Measurements from ENCODE around the gene KLHL10. TPM values are rescaled to one million over a fixed set of nuclear protein-coding genes. Genes with fewer than 3 reads are reported as not detected.

The KLHL10 gene
- total RNA-seq: 0.28 TPM in 1 of 2 replicates, not detected in the other

DNA sequence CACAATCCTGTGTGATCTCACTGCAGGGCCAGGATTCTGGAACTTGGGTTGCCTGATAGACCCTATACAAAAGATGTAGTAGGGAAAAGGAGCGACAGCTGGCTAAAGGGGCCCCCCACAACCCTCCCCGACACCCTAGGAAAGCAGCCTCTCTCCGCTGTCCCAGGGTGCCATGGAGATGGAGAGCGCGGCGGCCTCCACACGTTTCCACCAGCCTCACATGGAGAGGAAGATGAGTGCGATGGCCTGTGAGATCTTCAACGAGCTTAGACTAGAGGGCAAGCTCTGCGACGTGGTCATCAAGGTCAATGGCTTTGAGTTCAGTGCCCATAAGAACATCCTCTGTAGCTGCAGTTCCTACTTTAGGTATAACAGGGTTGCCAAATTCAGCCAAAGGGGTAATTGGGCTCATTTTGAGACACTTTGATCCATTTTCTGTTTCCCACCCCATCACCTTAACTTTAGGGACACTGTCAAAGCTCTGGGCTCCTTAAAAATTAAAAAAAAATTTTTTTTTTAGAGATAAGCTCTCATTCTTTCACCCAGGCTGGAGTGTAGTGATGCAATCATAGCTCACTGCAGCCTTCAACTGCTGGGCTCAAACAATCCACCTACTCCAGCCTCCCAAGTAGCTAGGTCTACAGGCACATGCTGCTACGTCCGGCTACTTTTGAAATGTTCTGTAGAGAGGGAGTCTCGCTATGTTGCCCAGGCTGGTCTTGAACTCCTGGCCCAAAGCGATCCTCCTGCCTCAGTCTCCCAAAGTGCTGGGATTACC lies at the start of gene KLHL10:
KLHL10 (plus strand) TSS at position 65 of the 778 bp plus-strand sequence; CDS start at position 173, 108 bp downstream.

DNA sequence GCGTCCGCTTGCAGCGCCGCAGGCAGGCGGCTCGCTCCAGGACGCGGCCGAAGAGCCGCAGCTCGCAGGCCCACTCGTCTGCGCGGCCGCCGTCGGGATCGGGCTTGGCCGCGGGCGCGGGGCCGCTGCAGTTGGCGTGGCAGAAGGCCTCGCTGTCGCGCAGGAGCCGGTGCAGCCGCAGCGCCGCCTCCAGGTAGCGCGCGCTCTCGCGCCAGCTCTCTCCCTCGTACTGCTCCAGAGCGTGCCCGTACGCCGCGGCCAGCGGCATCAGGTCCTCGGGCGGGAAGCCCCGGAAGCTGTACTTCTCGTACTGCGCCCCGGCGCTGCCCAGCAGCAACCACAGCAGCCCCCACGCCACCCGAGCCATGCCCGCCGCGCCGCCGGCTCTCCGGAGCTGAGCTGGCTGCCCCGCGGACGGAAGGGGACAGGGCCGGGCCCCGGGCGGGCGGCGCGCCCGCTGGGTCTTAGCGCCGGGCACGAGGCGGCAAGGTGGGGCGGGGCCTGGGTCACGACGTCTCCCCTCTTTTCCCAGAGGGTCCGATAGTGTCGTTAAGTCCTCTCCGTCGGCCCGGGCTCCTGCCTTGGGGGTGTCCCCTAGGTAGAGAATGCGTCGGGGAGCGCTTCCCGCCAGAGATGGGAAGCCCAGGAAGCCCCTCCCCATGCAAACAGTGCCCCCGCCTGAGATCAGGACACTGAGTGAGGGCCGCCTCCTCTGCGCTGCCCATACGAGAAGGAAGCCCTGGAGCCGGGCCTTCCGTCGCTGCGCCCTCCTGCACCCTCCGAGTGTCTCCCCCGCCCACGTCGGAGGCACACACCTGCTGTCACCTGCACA lies 25.9 kb upstream of the KLHL10 start, which contains the start of gene P3H4:
P3H4 (minus strand) TSS at position 401 of the 832 bp plus-strand sequence; CDS start at position 367, 34 bp downstream.

DNA sequence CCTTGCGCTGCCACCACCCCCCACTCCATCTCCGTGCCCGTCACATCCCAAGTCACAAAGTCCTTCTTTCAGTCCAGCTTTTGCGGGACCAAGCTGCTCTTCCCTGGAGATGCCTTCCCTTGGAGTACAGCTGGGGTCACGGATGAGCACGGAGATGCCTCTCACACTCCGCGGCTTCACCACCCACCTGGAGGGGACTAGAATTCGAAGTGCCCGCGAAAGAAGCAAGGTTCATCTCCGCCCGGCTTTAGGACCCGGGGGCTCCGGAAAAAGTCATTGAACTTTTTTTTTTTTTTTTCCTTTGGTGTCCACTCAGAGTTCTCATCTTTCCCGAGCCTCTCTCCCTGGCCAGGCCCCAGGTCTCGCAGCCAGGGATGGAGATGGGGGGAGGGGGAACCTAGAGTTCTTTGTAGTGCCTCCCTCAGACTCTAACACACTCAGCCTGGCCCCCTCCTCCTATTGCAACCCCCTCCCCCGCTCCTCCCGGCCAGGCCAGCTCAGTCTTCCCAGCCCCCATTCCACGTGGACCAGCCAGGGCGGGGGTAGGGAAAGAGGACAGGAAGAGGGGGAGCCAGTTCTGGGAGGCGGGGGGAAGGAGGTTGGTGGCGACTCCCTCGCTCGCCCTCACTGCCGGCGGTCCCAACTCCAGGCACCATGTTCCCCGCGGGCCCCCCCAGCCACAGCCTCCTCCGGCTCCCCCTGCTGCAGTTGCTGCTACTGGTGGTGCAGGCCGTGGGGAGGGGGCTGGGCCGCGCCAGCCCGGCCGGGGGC lies 25.1 kb upstream of the KLHL10 start, which contains the start of gene FKBP10:
FKBP10 (plus strand) TSS at position 624 of the 771 bp plus-strand sequence; CDS start at position 655, 31 bp downstream.

DNA sequence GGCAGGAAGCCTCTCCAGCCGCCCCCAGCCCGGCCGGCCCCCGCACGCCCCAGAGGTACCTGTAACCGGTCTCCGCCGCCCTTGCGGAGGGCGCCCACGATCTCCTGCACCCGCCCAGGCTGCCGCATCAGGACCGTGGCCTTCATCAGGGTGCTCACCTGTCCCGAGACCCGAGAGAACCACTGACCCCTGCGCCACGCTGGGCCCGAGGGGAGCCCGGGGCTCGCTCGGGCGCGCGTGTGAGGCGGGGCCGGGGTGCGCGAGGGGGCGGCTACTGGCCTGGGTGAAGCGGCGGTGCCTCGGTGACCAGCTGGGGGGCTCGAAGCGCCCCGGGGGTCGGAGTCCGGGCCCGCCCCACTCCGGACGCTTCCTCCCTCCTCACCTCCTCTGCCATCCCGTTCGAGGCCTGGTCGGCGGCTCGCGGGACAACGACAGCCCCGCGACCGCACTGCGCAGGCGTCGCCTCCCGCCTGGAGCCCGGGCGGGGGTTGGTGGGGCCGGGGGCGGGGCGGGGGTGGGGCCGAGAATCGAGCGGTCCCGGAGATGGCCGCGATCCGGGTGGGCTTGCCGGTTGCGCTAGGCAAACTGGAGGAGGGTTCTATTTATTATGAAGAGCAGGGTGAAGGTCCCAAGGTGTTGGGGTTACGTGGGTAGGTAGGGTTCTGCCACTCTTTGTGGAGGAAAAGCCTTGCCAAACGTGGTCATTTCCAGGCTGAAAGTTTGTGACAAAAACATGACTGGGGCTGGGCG lies 1.6 kb upstream of the KLHL10 start, which contains the start of gene NT5C3B:
NT5C3B (minus strand) TSS at position 433 of the 750 bp plus-strand sequence; CDS start at position 394, 39 bp downstream.

DNA sequence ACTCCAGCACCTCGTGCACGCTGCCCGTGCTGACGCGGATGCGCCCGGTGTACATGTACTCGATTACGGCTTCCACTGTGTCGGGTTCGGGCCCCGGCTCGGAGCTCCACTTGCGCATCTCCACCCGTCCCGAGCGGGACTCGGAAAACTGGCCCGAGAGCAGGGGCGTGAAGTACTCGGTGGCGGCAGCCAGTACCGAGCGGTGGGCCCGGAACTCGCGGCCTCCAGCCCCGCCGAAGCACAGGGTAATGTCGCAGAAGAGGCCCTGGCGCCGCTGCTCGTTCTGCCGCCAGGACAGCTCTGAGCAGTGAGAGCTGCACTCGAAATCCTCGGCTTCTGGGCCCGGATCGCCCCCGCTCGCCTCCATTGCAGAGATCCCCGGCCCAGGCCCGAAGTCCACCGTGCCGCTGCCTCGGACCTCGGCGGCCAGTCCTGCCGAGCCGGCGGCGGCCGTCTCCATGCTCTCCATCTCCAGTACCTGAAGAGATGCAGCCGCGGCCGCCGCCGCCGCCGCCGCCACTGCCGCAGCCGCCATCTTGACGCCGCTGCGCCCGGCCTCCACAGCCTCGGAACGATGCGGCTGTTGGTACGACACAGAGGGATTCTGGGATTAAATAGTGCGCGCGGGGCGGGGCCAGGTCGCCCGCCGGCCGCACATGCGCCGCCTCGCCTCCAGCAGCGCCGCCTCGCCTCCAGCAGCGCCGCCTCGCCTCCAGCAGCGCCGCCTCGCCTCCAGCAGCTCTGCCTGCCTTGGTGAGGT lies 27.4 kb downstream of the KLHL10 start, which contains the start of gene KLHL11:
KLHL11 (minus strand) TSS at position 588 of the 760 bp plus-strand sequence; CDS start at position 535, 53 bp downstream.

Other genes with a start within 250 kb of the KLHL10 start
- not detected in 2 replicates for gene KRT16, start 225.1 kb upstream of the KLHL10 start, total RNA-seq
- gene KRT17, start 213.2 kb upstream of the KLHL10 start, total RNA-seq: 2.7 and 2.8 TPM in 2 replicates
- gene EIF1, start 148.9 kb upstream of the KLHL10 start, total RNA-seq: 203 and 238 TPM in 2 replicates
- not detected in 2 replicates for gene GAST, start 125.5 kb upstream of the KLHL10 start, total RNA-seq
- gene HAP1, start 103.2 kb upstream of the KLHL10 start, total RNA-seq: 0.18 TPM in 1 of 2 replicates, not detected in the other
- gene JUP, start 51.1 kb upstream of the KLHL10 start, total RNA-seq: 12.8 and 32.9 TPM in 2 replicates
- gene P3H4, start 25.9 kb upstream of the KLHL10 start, total RNA-seq: 146 and 214 TPM in 2 replicates
- 1,225 and 1,584 TPM in 2 replicates for gene FKBP10, start 24.8 kb upstream of the KLHL10 start, total RNA-seq
- 35.4 and 44.5 TPM in 2 replicates for gene NT5C3B, start 1.6 kb upstream of the KLHL10 start, total RNA-seq
- 30.0 and 32.6 TPM in 2 replicates for gene KLHL11, start 27.6 kb downstream of the KLHL10 start, total RNA-seq
- 379 and 587 TPM in 2 replicates for gene ACLY, start 81.1 kb downstream of the KLHL10 start, total RNA-seq
- gene ODAD4, start 92.8 kb downstream of the KLHL10 start, total RNA-seq: 0.30 and 0.37 TPM in 2 replicates
- 37.7 and 51.1 TPM in 2 replicates for gene CNP, start 129.0 kb downstream of the KLHL10 start, total RNA-seq
- gene DNAJC7, start 179.6 kb downstream of the KLHL10 start, total RNA-seq: 65.3 and 71.3 TPM in 2 replicates
- 20.8 and 29.6 TPM in 2 replicates for gene NKIRAS2, start 182.3 kb downstream of the KLHL10 start, total RNA-seq
- under 0.01 and 0.09 TPM in 2 replicates for gene C17orf113, start 212.8 kb downstream of the KLHL10 start, total RNA-seq